Astrocyte (in vitro differentiated cells and primary cell): ENCODE results near the gene SRRT. TPM values are rescaled to one million over a fixed set of nuclear protein-coding genes. Genes with fewer than 3 reads are reported as not detected.

Source experiments
- DNase-seq: peaks from one replicate; pipeline ENCODE4 v3.0.0-alpha.2; 2010; ENCODE audit warnings: low read depth
- FAIRE-seq: peaks from 2 replicates; lab custom pipeline; 2011; peaks lifted over from hg19 to GRCh38; lab: Jason Lieb, UNC
- H2AFZ ChIP-seq: 2 replicates; pipeline ENCODE4 v1.6.0; 2012; ENCODE audit warnings: low read depth, low read length, inconsistent platforms
- H3K27ac ChIP-seq: 2 replicates; pipeline ENCODE4 v1.5.1; 2011; ENCODE audit warnings: low read depth, low read length, inconsistent platforms
- H3K27me3 ChIP-seq: 2 replicates; pipeline ENCODE4 v1.6.0; 2011; ENCODE audit warnings: low read length, inconsistent platforms; ENCODE audit not compliant: insufficient read depth
- H3K36me3 ChIP-seq: 2 replicates; pipeline ENCODE4 v1.5.1; 2011; ENCODE audit warnings: low read length, inconsistent platforms; ENCODE audit not compliant: insufficient read depth
- H3K4me1 ChIP-seq: 2 replicates; pipeline ENCODE4 v1.5.1; 2011; ENCODE audit warnings: low read length, inconsistent platforms; ENCODE audit not compliant: insufficient read depth
- H3K4me2 ChIP-seq: 2 replicates; pipeline ENCODE4 v1.6.0; 2012; ENCODE audit warnings: low read length, inconsistent platforms
- H3K4me3 ChIP-seq: 2 replicates; pipeline ENCODE4 v1.5.1; 2011; ENCODE audit warnings: low read depth, mild to moderate bottlenecking, low read length, inconsistent platforms; ENCODE audit not compliant: insufficient read depth
- H3K79me2 ChIP-seq: 2 replicates; pipeline ENCODE4 v1.6.0; 2012; ENCODE audit warnings: mild to moderate bottlenecking, low read length, inconsistent platforms; ENCODE audit not compliant: insufficient read depth
- H3K9ac ChIP-seq: 2 replicates; pipeline ENCODE4 v1.6.0; 2012; ENCODE audit warnings: mild to moderate bottlenecking, low read length, inconsistent platforms
- H3K9me3 ChIP-seq: 2 replicates; pipeline ENCODE4 v1.5.1; 2012; ENCODE audit warnings: low read depth, mild to moderate bottlenecking, low read length, inconsistent platforms; ENCODE audit not compliant: insufficient read depth
- H4K20me1 ChIP-seq: 2 replicates; pipeline ENCODE4 v1.6.0; 2012; ENCODE audit warnings: low read length, inconsistent platforms; ENCODE audit not compliant: insufficient read depth
- H3K27ac Mint-ChIP-seq: one replicate; pipeline ENCODE4 v1.8.0; 2021; ENCODE audit warnings: mild to moderate bottlenecking, mixed read lengths; ENCODE audit not compliant: unreplicated experiment
- H3K27me3 Mint-ChIP-seq: one replicate; pipeline ENCODE4 v1.8.0; 2021; ENCODE audit warnings: low read depth, mixed read lengths; ENCODE audit not compliant: unreplicated experiment
- H3K36me3 Mint-ChIP-seq: one replicate; pipeline ENCODE4 v1.8.0; 2021; ENCODE audit warnings: low read depth, mixed read lengths; ENCODE audit not compliant: unreplicated experiment
- H3K4me1 Mint-ChIP-seq: one replicate; pipeline ENCODE4 v1.8.0; 2021; ENCODE audit warnings: low read depth, mixed read lengths; ENCODE audit not compliant: unreplicated experiment
- H3K4me3 Mint-ChIP-seq: one replicate; pipeline ENCODE4 v1.8.0; 2021; ENCODE audit warnings: mild to moderate bottlenecking, moderate library complexity, mixed read lengths; ENCODE audit not compliant: unreplicated experiment
- H3K9me3 Mint-ChIP-seq: one replicate; pipeline ENCODE4 v1.8.0; 2021; ENCODE audit warnings: mild to moderate bottlenecking, mixed read lengths; ENCODE audit not compliant: unreplicated experiment
- EZH2 ChIP-seq: IDR thresholded peaks from 2 replicates; pipeline ENCODE4 v1.6.1; 2012; ENCODE audit warnings: mild to moderate bottlenecking, low read length, inconsistent platforms; ENCODE audit not compliant: insufficient read depth
- total RNA-seq: library from RNA; stranded (reverse); gene quantifications from 2 replicates; pipeline ENCODE4 v1.2.1, GENCODE V29; 2021
- TF ChIP-seq, protein P1 (sequence below): IDR thresholded peaks from 2 replicates; pipeline ENCODE4 v1.5.1; 2011; ENCODE audit warnings: low read depth, mild to moderate bottlenecking, inconsistent platforms, low read length, moderate library complexity; ENCODE audit not compliant: insufficient read depth

The SRRT gene
- total RNA-seq, 1 donor from 2014 or later: 118 TPM

DNA sequence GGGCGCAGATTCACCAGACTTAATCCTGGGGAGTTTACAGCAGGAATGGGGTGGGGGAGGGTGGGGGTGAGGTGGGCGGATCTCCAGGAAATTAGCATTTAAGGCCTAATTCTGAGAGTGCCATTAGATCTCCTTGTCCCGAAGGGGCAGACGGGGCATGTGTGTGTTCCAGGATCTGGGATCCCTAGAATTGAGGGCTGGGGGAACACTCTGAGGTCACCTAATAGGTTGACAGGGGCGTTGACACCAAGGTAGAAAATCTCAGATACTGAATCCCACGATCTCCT is 38.1 kb upstream of the SRRT start:
- Mint-ChIP-seq H3K36me3 (peaks cover 2% of the 10 kb centered on the region), H3K4me3 (no peak overlapping the region), H3K9me3 (peaks cover 3% of the 10 kb centered on the region), H3K4me1 (peaks cover 17% of the 10 kb centered on the region), H3K27ac (peak overlapping the region; percentile 83), H3K27me3 (no peaks in the 10 kb centered on the region)
- H3K4me3 ChIP-seq: peak overlapping the region; percentile 42
- H4K20me1 ChIP-seq: no peaks in the 10 kb centered on the region
- TF ChIP-seq, protein P1, sequence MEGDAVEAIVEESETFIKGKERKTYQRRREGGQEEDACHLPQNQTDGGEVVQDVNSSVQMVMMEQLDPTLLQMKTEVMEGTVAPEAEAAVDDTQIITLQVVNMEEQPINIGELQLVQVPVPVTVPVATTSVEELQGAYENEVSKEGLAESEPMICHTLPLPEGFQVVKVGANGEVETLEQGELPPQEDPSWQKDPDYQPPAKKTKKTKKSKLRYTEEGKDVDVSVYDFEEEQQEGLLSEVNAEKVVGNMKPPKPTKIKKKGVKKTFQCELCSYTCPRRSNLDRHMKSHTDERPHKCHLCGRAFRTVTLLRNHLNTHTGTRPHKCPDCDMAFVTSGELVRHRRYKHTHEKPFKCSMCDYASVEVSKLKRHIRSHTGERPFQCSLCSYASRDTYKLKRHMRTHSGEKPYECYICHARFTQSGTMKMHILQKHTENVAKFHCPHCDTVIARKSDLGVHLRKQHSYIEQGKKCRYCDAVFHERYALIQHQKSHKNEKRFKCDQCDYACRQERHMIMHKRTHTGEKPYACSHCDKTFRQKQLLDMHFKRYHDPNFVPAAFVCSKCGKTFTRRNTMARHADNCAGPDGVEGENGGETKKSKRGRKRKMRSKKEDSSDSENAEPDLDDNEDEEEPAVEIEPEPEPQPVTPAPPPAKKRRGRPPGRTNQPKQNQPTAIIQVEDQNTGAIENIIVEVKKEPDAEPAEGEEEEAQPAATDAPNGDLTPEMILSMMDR: no peak
- no peak for DNase-seq
- H2AFZ ChIP-seq: peak overlapping the region; percentile 92
- peaks cover 2% of the 10 kb centered on the region for H3K4me1 ChIP-seq
- no peaks in the 10 kb centered on the region for H3K9me3 ChIP-seq
- no peak for FAIRE-seq
- H3K9ac ChIP-seq: peak overlapping the region; percentile 58
- H3K4me2 ChIP-seq: peak overlapping the region; percentile 79
- no peaks in the 10 kb centered on the region for H3K79me2 ChIP-seq
- no peaks in the 10 kb centered on the region for H3K27me3 ChIP-seq
- no peaks in the 10 kb centered on the region for H3K36me3 ChIP-seq
- H3K27ac ChIP-seq: peak overlapping the region; percentile 46

DNA sequence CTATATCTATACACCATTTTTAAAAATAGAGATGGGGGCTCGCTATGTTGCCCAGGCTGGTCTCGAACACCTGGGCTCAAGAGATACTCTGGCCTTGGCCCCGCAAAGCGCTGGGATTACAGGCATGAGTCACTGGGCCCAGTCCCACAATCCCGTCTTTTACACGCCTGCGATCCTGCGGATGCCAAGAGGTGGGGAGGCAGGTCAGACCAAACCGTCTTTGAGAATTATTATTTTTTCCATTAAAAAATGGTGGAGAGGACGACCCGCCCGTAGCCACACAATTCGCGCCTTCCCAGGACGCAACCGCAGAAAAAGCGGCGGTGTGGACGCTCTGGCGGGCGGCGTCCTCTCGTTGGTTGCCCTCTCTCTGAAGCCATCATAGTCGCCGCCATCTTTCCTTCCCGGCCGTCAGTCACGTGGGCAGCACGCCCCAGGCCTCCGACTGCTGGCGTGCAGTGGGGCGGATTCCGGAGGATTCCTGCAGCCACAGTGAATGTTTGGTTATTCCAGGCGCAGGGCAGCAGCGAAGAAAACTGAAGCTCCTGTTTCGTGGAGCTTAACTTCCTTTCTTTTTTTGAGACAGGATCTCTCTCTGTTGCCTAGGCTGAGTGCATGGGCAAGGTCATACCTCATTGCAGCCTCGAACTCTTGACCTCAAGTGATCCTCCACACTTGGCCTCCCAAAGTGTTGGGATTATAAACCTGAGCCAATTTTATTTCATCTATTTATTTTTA is 37.6 kb upstream of the SRRT start:
- H3K9me3 Mint-ChIP-seq: peaks cover 3% of the 10 kb centered on the region
- FAIRE-seq (no peak), DNase-seq (peak; percentile 85)
- no peaks in the 10 kb centered on the region for H3K9me3 ChIP-seq
- peaks cover 2% of the 10 kb centered on the region for H3K4me1 ChIP-seq
- no peaks in the 10 kb centered on the region for H3K27me3 Mint-ChIP-seq
- H3K79me2 ChIP-seq: no peaks in the 10 kb centered on the region
- peaks cover 17% of the 10 kb centered on the region for H3K4me1 Mint-ChIP-seq
- peak overlapping the region; percentile 42 for H3K4me3 ChIP-seq
- peak overlapping the region; percentile 79 for H3K4me2 ChIP-seq
- H3K27me3 ChIP-seq: no peaks in the 10 kb centered on the region
- peak overlapping the region; percentile 46 for H3K27ac ChIP-seq
- H3K36me3 ChIP-seq: no peaks in the 10 kb centered on the region
- peak overlapping the region; percentile 62 for H3K4me3 Mint-ChIP-seq
- H3K27ac Mint-ChIP-seq: peak overlapping the region; percentile 83
- TF ChIP-seq, protein P1: no peak
- TF ChIP-seq EZH2: no peak
- H3K36me3 Mint-ChIP-seq: peaks cover 4% of the 10 kb centered on the region
- H4K20me1 ChIP-seq: no peaks in the 10 kb centered on the region
- H3K9ac ChIP-seq: peak overlapping the region; percentile 58
- peak overlapping the region; percentile 92 for H2AFZ ChIP-seq

DNA sequence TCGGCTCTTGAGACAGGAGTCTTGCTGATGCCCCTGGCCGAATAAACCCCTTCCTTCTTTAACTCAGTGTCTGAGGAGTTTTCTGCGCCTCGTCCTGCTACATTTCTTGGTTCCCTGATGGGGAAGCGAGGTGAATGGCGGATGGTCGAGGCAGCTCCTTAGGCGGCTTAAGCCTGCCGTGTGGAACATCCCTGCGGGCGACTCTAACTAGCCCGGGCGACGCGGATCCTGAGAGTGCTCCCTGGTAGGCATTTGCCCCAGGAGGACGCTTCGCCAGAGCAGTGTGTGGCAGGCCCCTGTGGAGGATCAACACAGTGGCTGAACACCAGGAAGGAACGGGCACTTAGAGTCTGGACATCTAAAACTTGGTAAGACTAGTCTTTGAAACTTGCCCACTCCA is 35.5 kb upstream of the SRRT start:
- Histone ChIP-seq H3K27me3 (no peaks in the 10 kb centered on the region), H3K36me3 (no peaks in the 10 kb centered on the region), H3K79me2 (no peaks in the 10 kb centered on the region), H3K4me2 (no peak overlapping the region), H3K4me3 (no peak overlapping the region), H2AFZ (no peak overlapping the region), H4K20me1 (no peaks in the 10 kb centered on the region), H3K9me3 (no peaks in the 10 kb centered on the region), H3K9ac (no peak overlapping the region), H3K4me1 (peaks cover 2% of the 10 kb centered on the region), H3K27ac (no peak overlapping the region)
- FAIRE-seq (no peak), DNase-seq (no peak)
- no peak overlapping the region for H3K27ac Mint-ChIP-seq
- peaks cover 17% of the 10 kb centered on the region for H3K4me1 Mint-ChIP-seq
- H3K9me3 Mint-ChIP-seq: peaks cover under 1% of the 10 kb centered on the region
- H3K4me3 Mint-ChIP-seq: no peak overlapping the region
- no peaks in the 10 kb centered on the region for H3K27me3 Mint-ChIP-seq
- H3K36me3 Mint-ChIP-seq: peaks cover 2% of the 10 kb centered on the region
- TF ChIP-seq, protein P1: no peak
- TF ChIP-seq EZH2: no peak
